Osteocyte (in vitro differentiated cells): ENCODE data around the gene CDK19. TPM values are rescaled to one million over a fixed set of nuclear protein-coding genes. Genes with fewer than 3 reads are reported as not detected.

Experiments used
- DNase-seq: peaks from one replicate; pipeline ENCODE4 v3.0.0; 2021; ENCODE audit warnings: mixed read lengths; ENCODE audit not compliant: unreplicated experiment; ENCODE audit errors: extremely low spot score
- H3K27ac Mint-ChIP-seq: one replicate; pipeline ENCODE4 v1.8.0; 2021; ENCODE audit warnings: mild to moderate bottlenecking, mixed read lengths; ENCODE audit not compliant: unreplicated experiment
- H3K27me3 Mint-ChIP-seq: one replicate; pipeline ENCODE4 v1.8.0; 2021; ENCODE audit warnings: mixed read lengths; ENCODE audit not compliant: unreplicated experiment
- H3K36me3 Mint-ChIP-seq: one replicate; pipeline ENCODE4 v1.8.0; 2021; ENCODE audit warnings: mixed read lengths; ENCODE audit not compliant: unreplicated experiment
- H3K4me1 Mint-ChIP-seq: one replicate; pipeline ENCODE4 v1.8.0; 2021; ENCODE audit warnings: mixed read lengths; ENCODE audit not compliant: unreplicated experiment
- H3K4me3 Mint-ChIP-seq: one replicate; pipeline ENCODE4 v1.8.0; 2021; ENCODE audit warnings: mild to moderate bottlenecking, moderate library complexity, mixed read lengths; ENCODE audit not compliant: unreplicated experiment
- H3K9me3 Mint-ChIP-seq: one replicate; pipeline ENCODE4 v1.8.0; 2021; ENCODE audit warnings: mixed read lengths; ENCODE audit not compliant: unreplicated experiment
- CTCF ChIP-seq: fragments of 200-600 bp; sonication (generic); IDR thresholded peaks from 2 replicates; pipeline ENCODE4 v1.5.0; 2021; ENCODE audit warnings: antibody characterized with exemption, mild to moderate bottlenecking, moderate library complexity
- total RNA-seq: library from RNA; stranded (reverse); gene quantifications from 2 replicates; pipeline ENCODE4 v1.2.1, GENCODE V29; 2021

CDK19 gene
- total RNA-seq, 1 donor from 2014 or later, result 32.4 TPM

GRCh38 chr6:110693994-110694393, 121.3 kb downstream of the CDK19 start:
- no peak for TF ChIP-seq CTCF
- H3K9me3 Mint-ChIP-seq, result peaks cover 12% of the 10 kb centered on the region
- H3K4me1 Mint-ChIP-seq, result peaks cover 4% of the 10 kb centered on the region
- no peaks in the 10 kb centered on the region for H3K27me3 Mint-ChIP-seq
- no peak for DNase-seq
- H3K36me3 Mint-ChIP-seq, result peaks cover 17% of the 10 kb centered on the region
- H3K27ac Mint-ChIP-seq, result no peak overlapping the region
- no peak overlapping the region for H3K4me3 Mint-ChIP-seq

- Mint-ChIP-seq H3K4me3 (no peak overlapping the region), H3K27ac (no peak overlapping the region), H3K27me3 (no peaks in the 10 kb centered on the region), H3K36me3 (peaks cover 15% of the 10 kb centered on the region), H3K4me1 (peaks cover 4% of the 10 kb centered on the region), H3K9me3 (peaks cover 10% of the 10 kb centered on the region)
- no peak for DNase-seq
- no peak for TF ChIP-seq CTCF
Measured at GRCh38 chr6:110693296-110693695, 122.0 kb downstream of the CDK19 start.

- Mint-ChIP-seq H3K4me3 (no peak overlapping the region), H3K9me3 (no peaks in the 10 kb centered on the region), H3K36me3 (peaks cover 7% of the 10 kb centered on the region), H3K27ac (no peak overlapping the region), H3K4me1 (peaks cover 4% of the 10 kb centered on the region), H3K27me3 (no peaks in the 10 kb centered on the region)
- DNase-seq, result no peak
- TF ChIP-seq CTCF, result no peak
Measured at GRCh38 chr6:110690916-110691315, 124.4 kb downstream of the CDK19 start.

DNA sequence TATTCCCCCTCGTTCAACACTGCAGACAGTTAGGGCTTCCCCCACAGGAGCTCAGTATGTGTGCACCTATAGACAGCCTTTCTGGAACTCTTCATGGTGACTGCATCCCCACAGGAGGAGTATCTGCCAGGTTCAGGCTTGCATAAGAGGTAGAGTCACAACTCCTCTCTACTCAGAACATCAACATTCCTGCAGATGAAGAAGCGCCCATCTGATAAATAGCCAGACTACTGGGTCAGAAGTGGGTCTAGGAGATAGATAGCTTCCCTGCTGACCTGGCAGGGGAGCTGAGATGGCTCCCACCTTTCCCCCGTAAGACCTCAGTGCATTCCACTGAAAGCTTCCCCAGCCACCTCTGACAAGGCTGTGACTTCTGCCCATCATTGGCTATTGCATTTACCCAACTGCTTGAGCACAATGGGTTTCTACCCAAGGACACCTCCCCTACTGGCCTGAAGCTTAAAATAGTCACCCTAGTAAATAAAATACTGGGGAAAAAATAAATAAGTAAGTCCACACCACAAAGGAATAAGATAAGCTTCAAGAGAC, 125.1 kb downstream of the CDK19 start:
- Mint-ChIP-seq H3K9me3 (no peaks in the 10 kb centered on the region), H3K4me1 (peaks cover 4% of the 10 kb centered on the region), H3K27ac (no peak overlapping the region), H3K36me3 (peaks cover 7% of the 10 kb centered on the region), H3K27me3 (no peaks in the 10 kb centered on the region), H3K4me3 (no peak overlapping the region)
- TF ChIP-seq CTCF, result no peak
- no peak for DNase-seq

GRCh38 chr6:110689275-110689935, 125.9 kb downstream of the CDK19 start:
- Mint-ChIP-seq H3K36me3 (peaks cover 7% of the 10 kb centered on the region), H3K27ac (no peak overlapping the region), H3K9me3 (no peaks in the 10 kb centered on the region), H3K4me1 (peaks cover 4% of the 10 kb centered on the region), H3K27me3 (no peaks in the 10 kb centered on the region), H3K4me3 (no peak overlapping the region)
- no peak for TF ChIP-seq CTCF
- DNase-seq, result no peak
